ENCODE measurements around the gene SIRPB2.
"Not testable (repeated sequence)": the region's sequence is repeated elsewhere in the genome, so short reads cannot be mapped to it uniquely, and the experiment has no call there.

The SIRPB2 gene

GRCh38 chr20:1500496-1500895 lies 9.3 kb upstream of the SIRPB2 start:
- 75 to 78% methylated on average over 2 to 3 of the region's 3 CpGs for WGBS, 2 experiments (ENCODE audit: insufficient coverage in 2 of 2)
- Histone ChIP-seq H3K9me3 (ENCODE audit: control insufficient read depth, low read length) (peaks cover 7% of the 10 kb centered on the region), H3K4me1 (ENCODE audit: control insufficient read depth, insufficient read depth, low read length, poor library complexity, severe bottlenecking) (no peaks in the 10 kb centered on the region), H3K36me3 (ENCODE audit: control insufficient read depth, insufficient read depth, low read length) (no peaks in the 10 kb centered on the region), H3K27ac (ENCODE audit: low read depth, low read length, severe bottlenecking) (no peak overlapping the region), H3K4me3 (ENCODE audit: extremely low read depth, insufficient read depth, low read length, poor library complexity, severe bottlenecking) (no peak overlapping the region)

- Histone ChIP-seq H3K9me3 (ENCODE audit: control insufficient read depth, low read length) (peaks cover 7% of the 10 kb centered on the region), H3K27ac (ENCODE audit: low read depth, low read length, severe bottlenecking) (no peak overlapping the region), H3K4me3 (ENCODE audit: extremely low read depth, insufficient read depth, low read length, poor library complexity, severe bottlenecking) (no peak overlapping the region), H3K36me3 (ENCODE audit: control insufficient read depth, insufficient read depth, low read length) (no peaks in the 10 kb centered on the region), H3K4me1 (ENCODE audit: control insufficient read depth, insufficient read depth, low read length, poor library complexity, severe bottlenecking) (no peaks in the 10 kb centered on the region)
- 92 to 94% methylated on average over 5 to 8 of the region's 8 CpGs for WGBS, 2 experiments (ENCODE audit: insufficient coverage in 2 of 2)
Observed at GRCh38 chr20:1499528-1500420, 8.6 kb upstream of the SIRPB2 start.

GRCh38 chr20:1497371-1497770 lies 6.2 kb upstream of the SIRPB2 start:
- not testable (repeated sequence) for H3K27ac ChIP-seq (ENCODE audit: low read depth, low read length, severe bottlenecking); H3K4me1 ChIP-seq (ENCODE audit: control insufficient read depth, insufficient read depth, low read length, poor library complexity, severe bottlenecking); H3K9me3 ChIP-seq (ENCODE audit: control insufficient read depth, low read length); H3K4me3 ChIP-seq (ENCODE audit: extremely low read depth, insufficient read depth, low read length, poor library complexity, severe bottlenecking); H3K36me3 ChIP-seq (ENCODE audit: control insufficient read depth, insufficient read depth, low read length)
- 88 to 92% methylated on average over 3 to 5 of the region's 5 CpGs for WGBS, 2 experiments (ENCODE audit: insufficient coverage in 2 of 2)

GRCh38 chr20:1496930-1497329 lies 5.7 kb upstream of the SIRPB2 start:
- Histone ChIP-seq H3K4me1 (ENCODE audit: control insufficient read depth, insufficient read depth, low read length, poor library complexity, severe bottlenecking) (no peaks in the 10 kb centered on the region), H3K4me3 (ENCODE audit: extremely low read depth, insufficient read depth, low read length, poor library complexity, severe bottlenecking) (no peak overlapping the region), H3K27ac (ENCODE audit: low read depth, low read length, severe bottlenecking) (no peak overlapping the region), H3K36me3 (ENCODE audit: control insufficient read depth, insufficient read depth, low read length) (no peaks in the 10 kb centered on the region), H3K9me3 (ENCODE audit: control insufficient read depth, low read length) (no peaks in the 10 kb centered on the region)
- WGBS, 2 experiments (ENCODE audit: insufficient coverage in 2 of 2): 80% methylated on average over 1 of the region's 3 CpGs; no CpG with 5 or more reads in 1 of the 2 experiments

- 80 to 88% methylated on average over 1 to 3 of the region's 3 CpGs for WGBS, 2 experiments (ENCODE audit: insufficient coverage in 2 of 2)
- Histone ChIP-seq H3K36me3 (ENCODE audit: control insufficient read depth, insufficient read depth, low read length) (no peaks in the 10 kb centered on the region), H3K4me3 (ENCODE audit: extremely low read depth, insufficient read depth, low read length, poor library complexity, severe bottlenecking) (no peak overlapping the region), H3K9me3 (ENCODE audit: control insufficient read depth, low read length) (no peaks in the 10 kb centered on the region), H3K27ac (ENCODE audit: low read depth, low read length, severe bottlenecking) (no peak overlapping the region), H3K4me1 (ENCODE audit: control insufficient read depth, insufficient read depth, low read length, poor library complexity, severe bottlenecking) (no peaks in the 10 kb centered on the region)
Observed at GRCh38 chr20:1494436-1494835, 3.2 kb upstream of the SIRPB2 start.

GRCh38 chr20:1493536-1493935 lies 2.3 kb upstream of the SIRPB2 start:
- no peaks in the 10 kb centered on the region for H3K4me1 ChIP-seq (ENCODE audit: control insufficient read depth, insufficient read depth, low read length, poor library complexity, severe bottlenecking)
- H3K36me3 ChIP-seq (ENCODE audit: control insufficient read depth, insufficient read depth, low read length): no peaks in the 10 kb centered on the region
- no peak overlapping the region for H3K4me3 ChIP-seq (ENCODE audit: extremely low read depth, insufficient read depth, low read length, poor library complexity, severe bottlenecking)
- no peaks in the 10 kb centered on the region for H3K9me3 ChIP-seq (ENCODE audit: control insufficient read depth, low read length)
- no peak overlapping the region for H3K27ac ChIP-seq (ENCODE audit: low read depth, low read length, severe bottlenecking)
- WGBS, 2 experiments (ENCODE audit: insufficient coverage in 2 of 2): no CpG with 5 or more reads among the region's 1 CpG

- H3K9me3 ChIP-seq (ENCODE audit: control insufficient read depth, low read length): no peaks in the 10 kb centered on the region
- no peaks in the 10 kb centered on the region for H3K36me3 ChIP-seq (ENCODE audit: control insufficient read depth, insufficient read depth, low read length)
- H3K4me3 ChIP-seq (ENCODE audit: extremely low read depth, insufficient read depth, low read length, poor library complexity, severe bottlenecking): no peak overlapping the region
- no peak overlapping the region for H3K27ac ChIP-seq (ENCODE audit: low read depth, low read length, severe bottlenecking)
- H3K4me1 ChIP-seq (ENCODE audit: control insufficient read depth, insufficient read depth, low read length, poor library complexity, severe bottlenecking): no peaks in the 10 kb centered on the region
- 88 to 100% methylated on average over 1 of the region's 2 CpGs for WGBS, 2 experiments (ENCODE audit: insufficient coverage in 2 of 2)
Observed at GRCh38 chr20:1491860-1492642, 831 bp upstream of the SIRPB2 start.

GRCh38 chr20:1490643-1491195 lies 501 bp downstream of the SIRPB2 start:
- no peaks in the 10 kb centered on the region for H3K4me1 ChIP-seq (ENCODE audit: control insufficient read depth, insufficient read depth, low read length, poor library complexity, severe bottlenecking)
- H3K9me3 ChIP-seq (ENCODE audit: control insufficient read depth, low read length): no peaks in the 10 kb centered on the region
- no peak overlapping the region for H3K27ac ChIP-seq (ENCODE audit: low read depth, low read length, severe bottlenecking)
- 81 to 95% methylated on average over 5 to 6 of the region's 9 CpGs for WGBS, 2 experiments (ENCODE audit: insufficient coverage in 2 of 2)
- H3K4me3 ChIP-seq (ENCODE audit: extremely low read depth, insufficient read depth, low read length, poor library complexity, severe bottlenecking): no peak overlapping the region
- no peaks in the 10 kb centered on the region for H3K36me3 ChIP-seq (ENCODE audit: control insufficient read depth, insufficient read depth, low read length)

- Histone ChIP-seq H3K9me3 (ENCODE audit: control insufficient read depth, low read length) (no peaks in the 10 kb centered on the region), H3K36me3 (ENCODE audit: control insufficient read depth, insufficient read depth, low read length) (no peaks in the 10 kb centered on the region), H3K4me1 (ENCODE audit: control insufficient read depth, insufficient read depth, low read length, poor library complexity, severe bottlenecking) (no peaks in the 10 kb centered on the region), H3K27ac (ENCODE audit: low read depth, low read length, severe bottlenecking) (no peak overlapping the region), H3K4me3 (ENCODE audit: extremely low read depth, insufficient read depth, low read length, poor library complexity, severe bottlenecking) (no peak overlapping the region)
- 82 to 88% methylated on average over 3 to 6 of the region's 6 CpGs for WGBS, 2 experiments (ENCODE audit: insufficient coverage in 2 of 2)
Observed at GRCh38 chr20:1489764-1490436, 1.3 kb downstream of the SIRPB2 start.

- H3K36me3 ChIP-seq (ENCODE audit: control insufficient read depth, insufficient read depth, low read length): no peaks in the 10 kb centered on the region
- H3K4me3 ChIP-seq (ENCODE audit: extremely low read depth, insufficient read depth, low read length, poor library complexity, severe bottlenecking): no peak overlapping the region
- H3K4me1 ChIP-seq (ENCODE audit: control insufficient read depth, insufficient read depth, low read length, poor library complexity, severe bottlenecking): no peaks in the 10 kb centered on the region
- H3K27ac ChIP-seq (ENCODE audit: low read depth, low read length, severe bottlenecking): no peak overlapping the region
- no peaks in the 10 kb centered on the region for H3K9me3 ChIP-seq (ENCODE audit: control insufficient read depth, low read length)
- WGBS, 2 experiments (ENCODE audit: insufficient coverage in 2 of 2): no CpG with 5 or more reads among the region's 2 CpGs
Observed at GRCh38 chr20:1489325-1489724, 1.9 kb downstream of the SIRPB2 start.
